Hematopoietic multipotent progenitor cell (in vitro differentiated cells): Measurements from ENCODE around the gene FAM13A. TPM values are rescaled to one million over a fixed set of nuclear protein-coding genes. Genes with fewer than 3 reads are reported as not detected.

ENCODE experiments used
- DNase-seq, 3 donors: peaks; one replicate each; pipeline ENCODE4 v3.0.0-alpha.2; 2011 to 2015; ENCODE audit warnings: low read depth in 2 of 3, low spot score in 2 of 3
- total RNA-seq: library from RNA; depleted of rRNA; stranded (reverse); fragments of >200 nt; gene quantifications from one replicate; pipeline ENCODE4 v1.2.3, GENCODE V29; 2012

The FAM13A gene
- total RNA-seq, 1 donor: 8.6 TPM

- peak; percentile 21 to 66 (median 49) for DNase-seq
Observed at GRCh38 chr4:88818631-88819470, 238.1 kb downstream of the FAM13A start.

- DNase-seq: no peak
Observed at GRCh38 chr4:88817740-88818139, 239.2 kb downstream of the FAM13A start.

GRCh38 chr4:88816360-88816759, 240.6 kb downstream of the FAM13A start:
- DNase-seq: no peak

- DNase-seq: no peak
Observed at GRCh38 chr4:88814043-88814617, 242.9 kb downstream of the FAM13A start.

- DNase-seq: no peak
Observed at GRCh38 chr4:88813013-88813412, 244.0 kb downstream of the FAM13A start.

GRCh38 chr4:88812420-88812819, 244.6 kb downstream of the FAM13A start:
- no peak for DNase-seq

GRCh38 chr4:88811904-88812303, 245.1 kb downstream of the FAM13A start:
- no peak for DNase-seq

- no peak for DNase-seq
Observed at GRCh38 chr4:88810325-88810724, 246.7 kb downstream of the FAM13A start.

GRCh38 chr4:88809576-88810219, 247.3 kb downstream of the FAM13A start:
- DNase-seq: no peak

GRCh38 chr4:88809101-88809500, 247.9 kb downstream of the FAM13A start:
- no peak for DNase-seq

GRCh38 chr4:88807499-88807898, 249.5 kb downstream of the FAM13A start:
- no peak for DNase-seq

GRCh38 chr4:88804234-88804633, 252.8 kb downstream of the FAM13A start:
- no peak for DNase-seq

- DNase-seq: peak in 2 of 3 donors; percentile 53 to 63
Observed at GRCh38 chr4:88803600-88804096, 253.3 kb downstream of the FAM13A start.

- DNase-seq: no peak
Observed at GRCh38 chr4:88802585-88803286, 254.2 kb downstream of the FAM13A start.

GRCh38 chr4:88802138-88802537, 254.8 kb downstream of the FAM13A start:
- peak in 2 of 3 donors; percentile 29 to 47 for DNase-seq

- DNase-seq: no peak
Observed at GRCh38 chr4:88799900-88800299, 257.1 kb downstream of the FAM13A start.

- no peak for DNase-seq
Observed at GRCh38 chr4:88797725-88798124, 259.3 kb downstream of the FAM13A start.

- DNase-seq: no peak
Observed at GRCh38 chr4:88796545-88796944, 260.4 kb downstream of the FAM13A start.

- no peak for DNase-seq
Observed at GRCh38 chr4:88794952-88795351, 262.0 kb downstream of the FAM13A start.

GRCh38 chr4:88794087-88794690, 262.8 kb downstream of the FAM13A start:
- DNase-seq: no peak

GRCh38 chr4:88793475-88793874, 263.5 kb downstream of the FAM13A start:
- no peak for DNase-seq
